Measurements from ENCODE around the gene LMX1B.

LMX1B gene

DNA sequence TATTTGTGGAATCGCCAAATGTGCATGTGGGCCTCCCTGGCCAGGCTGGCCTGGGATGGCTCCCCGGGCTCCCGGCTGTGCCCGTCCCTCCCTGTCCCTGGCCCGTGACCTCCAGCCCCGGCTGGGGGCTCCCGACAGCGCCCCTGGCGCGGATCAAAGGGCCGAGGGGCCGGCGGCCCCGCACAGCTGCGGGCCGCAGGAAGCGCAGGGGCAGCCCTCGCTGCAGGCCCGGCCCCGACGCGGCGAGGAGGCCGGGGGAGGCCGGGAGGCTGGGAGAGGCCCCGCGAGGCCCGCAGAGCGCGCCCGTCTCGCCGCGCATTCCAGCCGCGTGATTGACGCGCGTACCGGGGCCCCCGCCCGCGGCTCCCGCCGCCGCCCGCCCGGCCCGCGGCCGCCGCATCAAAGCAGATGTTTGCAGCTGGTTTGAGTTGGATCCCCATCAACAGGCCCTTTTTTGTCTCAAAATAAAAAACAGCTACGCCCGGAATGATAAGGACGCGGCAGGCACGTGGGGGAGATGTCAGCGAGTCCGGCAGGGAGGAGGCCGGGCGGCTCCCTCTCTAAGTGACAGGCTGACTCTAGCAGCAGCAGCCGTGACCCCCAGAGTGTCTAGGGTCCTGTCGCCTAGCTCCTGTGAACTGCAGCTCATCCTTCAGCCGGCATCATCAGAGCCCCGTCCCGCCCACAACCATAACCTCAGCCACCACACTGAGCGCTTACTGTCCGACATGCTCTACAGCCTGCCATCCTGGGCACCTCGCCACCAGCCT is 69.4 kb downstream of the LMX1B start:
- no peak overlapping the region for H3K4me3 ChIP-seq (ENCODE audit: control insufficient read depth, low read depth, low read length)
- no peak for DNase-seq (ENCODE audit: low read depth)
- TF ChIP-seq, protein P1, sequence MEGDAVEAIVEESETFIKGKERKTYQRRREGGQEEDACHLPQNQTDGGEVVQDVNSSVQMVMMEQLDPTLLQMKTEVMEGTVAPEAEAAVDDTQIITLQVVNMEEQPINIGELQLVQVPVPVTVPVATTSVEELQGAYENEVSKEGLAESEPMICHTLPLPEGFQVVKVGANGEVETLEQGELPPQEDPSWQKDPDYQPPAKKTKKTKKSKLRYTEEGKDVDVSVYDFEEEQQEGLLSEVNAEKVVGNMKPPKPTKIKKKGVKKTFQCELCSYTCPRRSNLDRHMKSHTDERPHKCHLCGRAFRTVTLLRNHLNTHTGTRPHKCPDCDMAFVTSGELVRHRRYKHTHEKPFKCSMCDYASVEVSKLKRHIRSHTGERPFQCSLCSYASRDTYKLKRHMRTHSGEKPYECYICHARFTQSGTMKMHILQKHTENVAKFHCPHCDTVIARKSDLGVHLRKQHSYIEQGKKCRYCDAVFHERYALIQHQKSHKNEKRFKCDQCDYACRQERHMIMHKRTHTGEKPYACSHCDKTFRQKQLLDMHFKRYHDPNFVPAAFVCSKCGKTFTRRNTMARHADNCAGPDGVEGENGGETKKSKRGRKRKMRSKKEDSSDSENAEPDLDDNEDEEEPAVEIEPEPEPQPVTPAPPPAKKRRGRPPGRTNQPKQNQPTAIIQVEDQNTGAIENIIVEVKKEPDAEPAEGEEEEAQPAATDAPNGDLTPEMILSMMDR (conservative IDR thresholded peaks at IDR 0.05; ENCODE audit: control insufficient read depth, insufficient read depth, low read depth, low read length), result no peak

DNA sequence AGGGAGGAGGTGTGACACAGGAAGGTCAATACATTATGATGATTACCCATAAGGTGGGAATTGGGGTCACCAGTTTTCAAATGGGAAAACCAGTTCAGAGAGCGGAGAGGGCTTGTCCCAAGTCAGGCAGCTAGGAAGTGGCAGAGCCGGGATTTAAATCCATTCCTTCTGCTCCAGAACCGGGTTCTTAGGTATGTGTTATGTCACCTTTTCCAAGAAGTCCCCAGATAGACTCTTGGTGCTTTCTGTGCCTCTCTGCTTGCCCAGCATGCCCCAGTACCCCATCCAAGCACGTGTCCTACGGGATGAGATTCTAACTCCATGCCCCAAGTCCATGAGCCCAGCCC is 69.9 kb downstream of the LMX1B start:
- H3K4me3 ChIP-seq (ENCODE audit: control insufficient read depth, low read depth, low read length), result no peak overlapping the region
- no peak for DNase-seq (ENCODE audit: low read depth)
- TF ChIP-seq, protein P1 (conservative IDR thresholded peaks at IDR 0.05; ENCODE audit: control insufficient read depth, insufficient read depth, low read depth, low read length), result no peak

DNA sequence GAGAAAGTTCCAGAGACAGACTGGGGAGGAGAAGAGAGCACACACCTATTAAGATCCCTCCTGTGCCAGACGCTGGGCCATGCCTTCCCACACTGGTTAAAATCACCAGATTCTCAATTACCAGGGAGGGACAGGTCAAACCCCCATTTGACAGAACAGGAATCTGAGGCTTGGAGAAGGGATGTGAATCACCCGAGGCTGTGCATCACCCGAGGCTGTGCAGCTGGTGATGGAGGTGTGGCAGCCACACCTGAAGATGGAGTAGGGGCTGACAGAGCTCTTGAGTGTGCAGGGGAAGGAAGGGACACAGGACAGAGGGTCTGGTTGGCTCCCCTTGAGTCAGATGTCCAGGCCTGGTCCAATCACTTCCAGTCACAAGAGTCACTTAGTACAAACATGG is 70.6 kb downstream of the LMX1B start:
- no peak for DNase-seq (ENCODE audit: low read depth)
- TF ChIP-seq, protein P1 (conservative IDR thresholded peaks at IDR 0.05; ENCODE audit: control insufficient read depth, insufficient read depth, low read depth, low read length), result no peak
- H3K4me3 ChIP-seq (ENCODE audit: control insufficient read depth, low read depth, low read length), result no peak overlapping the region

DNA sequence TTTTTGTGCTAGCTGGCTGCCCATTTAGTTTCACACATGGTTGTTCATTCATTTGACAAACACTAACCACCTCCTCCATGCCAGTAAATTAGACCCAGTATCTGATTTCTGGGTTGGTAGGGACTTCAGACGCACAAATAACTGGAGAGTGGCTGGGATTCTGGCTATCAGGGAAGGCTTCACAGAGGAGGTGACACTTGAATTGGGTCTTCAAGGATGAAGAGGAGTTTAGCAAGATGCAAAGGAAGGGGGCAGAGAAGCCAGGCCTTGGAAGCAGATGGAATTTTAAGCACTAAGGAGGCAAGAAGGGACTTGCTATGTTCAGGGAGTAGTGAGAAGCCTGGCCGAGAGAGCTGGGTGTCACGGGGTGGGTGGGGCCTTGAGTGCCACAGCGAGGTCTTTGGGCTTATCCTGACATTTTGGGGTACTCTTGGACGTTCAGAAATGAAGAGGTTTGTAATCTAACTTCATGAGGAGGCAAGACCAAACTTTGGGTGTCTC is 71.3 kb downstream of the LMX1B start:
- H3K4me3 ChIP-seq (ENCODE audit: control insufficient read depth, low read depth, low read length), result no peak overlapping the region
- TF ChIP-seq, protein P1 (conservative IDR thresholded peaks at IDR 0.05; ENCODE audit: control insufficient read depth, insufficient read depth, low read depth, low read length), result no peak
- DNase-seq (ENCODE audit: low read depth), result no peak

DNA sequence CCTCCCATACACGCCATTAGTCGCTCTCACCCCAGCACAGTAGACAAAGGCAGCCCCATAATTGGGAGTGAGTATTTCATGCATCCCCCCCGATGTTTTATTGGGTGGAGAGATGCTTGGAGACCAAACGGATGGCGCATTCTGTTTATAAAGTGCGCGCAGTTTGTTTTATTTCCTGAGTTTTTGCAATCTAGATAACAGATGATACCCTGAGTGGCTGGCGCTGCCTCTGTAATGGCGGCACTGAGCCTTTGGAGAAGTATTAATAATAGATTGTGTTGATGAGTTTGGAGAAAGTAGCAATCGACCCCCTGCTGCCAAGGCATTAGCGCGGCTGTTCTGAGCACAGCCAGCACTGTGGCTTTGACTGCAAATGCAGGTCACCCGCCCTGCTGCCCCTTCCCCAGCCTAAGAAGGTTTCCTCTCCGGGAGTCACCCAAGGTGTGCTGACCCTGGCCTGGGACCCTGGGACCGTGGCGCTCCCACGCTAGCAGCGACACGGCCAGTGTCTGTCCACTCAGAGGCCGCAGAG is 74.3 kb downstream of the LMX1B start:
- DNase-seq (ENCODE audit: low read depth), result no peak
- TF ChIP-seq, protein P1 (conservative IDR thresholded peaks at IDR 0.05; ENCODE audit: control insufficient read depth, insufficient read depth, low read depth, low read length), result no peak
- no peak overlapping the region for H3K4me3 ChIP-seq (ENCODE audit: control insufficient read depth, low read depth, low read length)

DNA sequence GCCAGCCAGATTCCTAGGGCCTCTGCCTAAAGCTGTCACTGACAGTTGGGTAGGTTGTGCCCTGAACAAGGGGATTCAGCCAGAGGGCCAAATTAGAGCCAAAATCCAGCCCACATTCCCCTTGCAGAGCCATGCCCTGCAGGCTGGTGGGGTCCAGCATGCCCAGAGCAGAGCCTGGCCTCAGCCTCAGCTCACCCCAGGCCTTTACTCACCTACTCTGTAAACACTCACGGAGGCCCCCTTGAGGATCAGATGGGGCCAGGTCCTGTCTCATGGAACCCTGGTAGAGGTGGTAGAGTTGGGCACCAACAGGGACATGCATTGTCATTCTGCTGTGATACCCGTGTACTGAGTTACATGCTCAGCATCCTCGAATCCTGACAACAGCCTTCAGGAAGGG is 74.9 kb downstream of the LMX1B start:
- TF ChIP-seq, protein P1 (conservative IDR thresholded peaks at IDR 0.05; ENCODE audit: control insufficient read depth, insufficient read depth, low read depth, low read length), result no peak
- no peak for DNase-seq (ENCODE audit: low read depth)
- no peak overlapping the region for H3K4me3 ChIP-seq (ENCODE audit: control insufficient read depth, low read depth, low read length)

Data from fibroblast of mammary gland (primary cell).